Panc1 (cell line): ENCODE results near the gene NUDT2.
"Not testable (repeated sequence)": the region's sequence is repeated elsewhere in the genome, so short reads cannot be mapped to it uniquely, and the experiment has no call there.

Experiments
- CTCF ChIP-seq: fragments of 450-650 bp; IDR thresholded peaks from 2 replicates; pipeline ENCODE4 v1.5.1; 2017; ENCODE audit warnings: mild to moderate bottlenecking
- POLR2AphosphoS5 ChIP-seq: IDR thresholded peaks from 2 replicates; pipeline ENCODE4 v1.6.1; 2012; ENCODE audit warnings: mild to moderate bottlenecking, low read depth, low read length, moderate library complexity
- REST ChIP-seq, 2 experiments: IDR thresholded peaks; 2 replicates each; pipeline ENCODE4 v1.6.1; 2011 to 2012; ENCODE audit warnings: low read depth in 2 of 2, control low read depth in 1 of 2, low read length in 1 of 2, mild to moderate bottlenecking in 1 of 2, moderate library complexity in 1 of 2; ENCODE audit not compliant: insufficient read depth in 1 of 2
- SIN3A ChIP-seq: IDR thresholded peaks from 2 replicates; pipeline ENCODE4 v1.6.1; 2012; ENCODE audit warnings: low read depth, mild to moderate bottlenecking, low read length, moderate library complexity, borderline replicate concordance; ENCODE audit not compliant: insufficient read depth
- TCF7L2 ChIP-seq: IDR thresholded peaks from 2 replicates; pipeline ENCODE4 v1.6.1; 2011; ENCODE audit warnings: mild to moderate bottlenecking, low read depth, low read length, inconsistent platforms

- TF ChIP-seq CTCF; SIN3A; POLR2AphosphoS5; TCF7L2; REST (IDR thresholded peaks at IDR 0.05; ENCODE audit: insufficient read depth in 1 of 2, low read depth in 2 of 2, low read length in 1 of 2): not testable (repeated sequence)
These were observed 22.8 kb downstream of the NUDT2 start for GRCh38 chr9:34352122-34352652.
